ENCODE data around the gene ADARB2. TPM values are rescaled to one million over a fixed set of nuclear protein-coding genes. Genes with fewer than 3 reads are reported as not detected.
"Not testable (repeated sequence)": the region's sequence is repeated elsewhere in the genome, so short reads cannot be mapped to it uniquely, and the experiment has no call there.

Gene ADARB2
- total RNA-seq, 1 donor from 2014 or later = 0.06 TPM

DNA sequence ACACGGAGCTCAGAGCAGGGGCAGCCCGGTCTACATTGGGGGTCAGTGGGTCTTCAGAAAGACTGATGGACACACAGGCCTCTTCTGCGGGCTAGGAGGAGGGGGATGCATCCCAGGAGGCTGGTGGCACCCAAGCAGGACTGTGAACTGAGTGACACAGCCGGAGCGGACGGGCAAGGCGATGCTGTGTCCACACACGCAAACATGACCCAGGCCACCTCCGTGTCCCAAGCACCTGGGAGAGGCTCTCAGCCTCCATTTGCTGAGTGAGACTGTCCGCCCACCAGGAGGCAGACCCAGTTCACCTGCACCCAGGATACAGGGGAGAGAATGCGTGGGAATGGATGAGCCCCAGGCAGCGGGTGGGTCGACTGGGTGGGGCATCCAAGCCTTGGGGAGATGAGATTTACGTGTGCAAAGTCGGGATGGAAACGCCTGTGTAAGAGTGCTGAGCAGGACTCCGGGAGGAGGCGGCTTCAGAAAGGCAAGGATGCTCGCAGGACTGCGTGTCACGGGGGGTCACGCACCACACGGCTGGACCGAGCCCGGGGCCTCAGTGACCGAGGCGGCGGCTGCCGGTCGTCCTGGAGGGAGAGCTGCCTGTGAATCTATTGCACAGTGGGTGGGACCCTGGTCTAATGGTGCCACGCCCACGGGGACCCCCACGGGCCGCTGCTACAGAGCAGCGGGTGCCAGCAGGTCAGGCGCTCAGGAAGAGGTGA, 262.8 kb downstream of the ADARB2 start:
- DNase-seq (ENCODE audit: low spot score) = no peak

DNA sequence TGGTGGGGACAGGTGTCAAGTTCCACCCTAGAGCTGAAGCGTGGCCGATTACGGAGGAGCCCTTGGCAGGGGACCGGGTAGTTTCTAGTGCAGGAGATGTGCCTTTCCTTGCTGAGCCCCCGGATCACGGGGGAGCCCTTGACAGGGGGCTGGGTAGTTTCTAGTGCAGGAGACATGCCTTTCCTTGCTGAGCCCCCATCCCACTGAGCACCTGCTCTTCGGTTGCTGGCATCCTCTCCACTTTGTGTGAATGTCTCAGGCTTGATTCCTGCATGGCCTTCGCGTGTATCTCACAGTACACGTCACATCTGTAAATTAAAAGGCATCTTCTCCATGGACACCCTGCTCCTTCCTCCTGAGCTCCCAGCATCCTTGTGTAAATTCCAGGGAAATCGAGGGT, 263.5 kb downstream of the ADARB2 start:
- no peak for DNase-seq (ENCODE audit: low spot score)

DNA sequence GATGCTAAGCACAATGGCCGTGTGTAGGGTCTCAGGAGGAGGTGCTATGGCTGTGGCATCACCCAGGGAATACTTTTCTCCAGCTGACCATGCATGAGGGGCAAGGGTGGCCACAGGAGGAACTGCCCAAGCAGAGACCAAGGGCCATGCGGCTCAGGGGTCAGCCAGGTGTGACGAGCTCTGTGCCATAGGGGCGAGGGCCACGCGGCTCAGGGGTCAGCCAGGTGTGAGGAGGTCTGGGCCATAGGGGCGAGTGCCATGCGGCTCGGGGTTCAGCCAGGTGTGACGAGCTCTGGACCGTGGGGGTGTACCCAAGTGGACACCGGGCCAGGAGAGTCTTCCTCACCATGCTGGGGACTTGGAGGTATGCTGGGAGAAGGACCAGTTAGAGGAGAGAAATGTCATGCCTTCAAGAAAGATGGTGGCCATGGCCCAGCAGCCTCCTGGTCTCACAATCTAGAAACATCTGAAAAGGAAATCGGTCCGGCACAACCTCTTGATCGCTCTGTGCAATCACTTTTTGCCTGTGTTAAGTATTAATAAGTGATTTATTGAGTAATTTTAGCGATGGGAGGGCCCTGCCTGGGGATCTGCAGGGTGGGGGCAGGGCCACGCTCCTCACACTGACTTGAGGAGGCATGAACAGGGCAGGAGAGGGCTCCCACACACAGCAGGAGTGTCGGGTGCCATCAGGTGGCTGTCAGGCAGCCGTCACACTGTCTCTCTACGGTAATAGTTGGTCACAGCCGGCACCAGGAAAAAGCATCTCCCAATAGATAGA, 265.0 kb downstream of the ADARB2 start:
- DNase-seq (ENCODE audit: low spot score) = no peak

DNA sequence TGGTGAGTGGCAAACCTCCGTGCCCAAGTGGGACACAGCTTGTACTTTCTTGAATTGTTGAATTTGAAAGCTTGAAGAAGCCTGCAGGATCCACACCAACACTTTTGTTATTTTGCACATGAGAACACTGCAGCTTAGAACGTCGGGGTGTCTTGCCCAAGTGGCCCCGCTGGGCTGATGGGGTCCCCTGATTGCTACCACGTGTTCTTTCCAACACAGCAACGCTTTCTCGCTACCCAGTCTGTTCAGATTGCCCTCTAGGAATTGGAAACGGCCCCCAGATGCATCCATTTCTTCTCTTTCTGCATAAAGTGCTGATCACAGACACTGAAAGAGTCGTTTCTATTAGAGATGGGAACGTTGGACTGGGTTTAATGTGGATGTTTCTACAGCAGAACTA, 268.5 kb downstream of the ADARB2 start:
- no peak for DNase-seq (ENCODE audit: low spot score)

DNA sequence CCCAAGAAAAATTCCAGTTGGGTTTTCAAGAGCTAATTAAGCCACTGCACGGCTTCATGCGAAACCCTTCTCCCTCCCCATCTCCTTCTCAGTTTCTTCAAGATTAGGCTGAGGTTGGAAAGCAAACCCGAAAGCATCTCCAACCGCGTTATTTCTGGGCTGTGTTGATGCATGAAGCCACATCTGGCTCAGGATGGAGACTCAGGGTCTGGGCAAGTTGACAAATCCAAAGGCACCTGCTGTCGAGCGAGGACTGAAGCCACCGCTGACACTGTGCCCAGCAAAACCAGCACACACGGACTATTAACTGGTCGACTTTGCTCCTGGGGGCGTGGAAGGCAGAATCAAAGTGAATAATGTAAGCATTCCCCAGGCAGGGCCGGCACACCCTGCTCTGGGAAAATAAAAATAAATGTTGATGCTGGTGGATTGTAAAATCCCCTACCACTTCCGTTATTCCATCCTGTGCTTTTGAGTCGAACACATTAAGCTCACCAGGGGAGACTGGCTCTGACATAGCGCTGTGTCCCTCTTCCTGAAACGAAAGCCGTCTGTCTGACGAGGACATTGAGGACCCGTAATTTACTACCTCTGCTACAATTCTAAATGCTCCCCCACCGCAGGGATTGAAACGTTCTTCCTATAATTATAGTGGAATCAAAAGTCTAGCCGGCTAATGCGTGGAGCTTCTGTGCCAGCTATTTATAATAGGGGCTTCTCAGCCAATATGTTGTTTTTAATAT, 269.8 kb downstream of the ADARB2 start:
- no peak for DNase-seq (ENCODE audit: low spot score)

DNA sequence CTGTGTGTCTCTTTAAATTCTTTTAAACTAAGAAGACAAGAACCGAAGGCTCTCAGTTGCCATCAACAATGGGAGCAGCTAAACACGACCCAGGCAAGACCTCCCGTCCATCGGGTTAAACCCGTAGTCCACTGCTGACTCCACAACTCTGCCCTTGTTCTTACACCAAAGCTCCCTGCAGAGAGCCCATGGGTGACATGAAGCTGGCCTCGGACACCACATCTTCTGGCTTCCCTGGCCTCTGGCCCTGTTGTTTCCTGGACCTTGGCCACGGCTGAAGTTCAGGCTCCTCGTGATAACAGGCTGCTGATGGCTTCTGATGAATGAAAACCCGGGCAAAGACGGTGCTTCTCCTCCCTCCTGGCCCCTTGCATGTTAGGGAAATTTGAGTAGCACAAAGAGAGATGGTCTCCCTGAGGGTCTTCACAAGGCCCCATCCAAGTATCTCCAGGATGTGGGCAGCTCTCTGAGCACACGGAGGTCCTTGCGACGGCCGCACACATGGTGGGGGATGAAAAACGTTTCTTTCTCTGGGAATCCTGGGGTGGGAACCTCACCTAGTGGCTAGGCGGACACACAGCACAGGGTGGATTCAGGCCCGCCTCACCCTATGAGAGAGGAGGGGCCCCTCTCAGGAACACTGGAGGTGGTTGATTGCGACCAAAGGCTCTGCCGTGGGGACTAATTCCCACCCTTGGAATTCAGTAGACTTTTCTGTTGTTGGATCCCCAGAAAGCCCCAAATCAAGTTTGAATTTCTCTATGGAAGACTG, 271.1 kb downstream of the ADARB2 start:
- DNase-seq (ENCODE audit: low spot score) = no peak

DNA sequence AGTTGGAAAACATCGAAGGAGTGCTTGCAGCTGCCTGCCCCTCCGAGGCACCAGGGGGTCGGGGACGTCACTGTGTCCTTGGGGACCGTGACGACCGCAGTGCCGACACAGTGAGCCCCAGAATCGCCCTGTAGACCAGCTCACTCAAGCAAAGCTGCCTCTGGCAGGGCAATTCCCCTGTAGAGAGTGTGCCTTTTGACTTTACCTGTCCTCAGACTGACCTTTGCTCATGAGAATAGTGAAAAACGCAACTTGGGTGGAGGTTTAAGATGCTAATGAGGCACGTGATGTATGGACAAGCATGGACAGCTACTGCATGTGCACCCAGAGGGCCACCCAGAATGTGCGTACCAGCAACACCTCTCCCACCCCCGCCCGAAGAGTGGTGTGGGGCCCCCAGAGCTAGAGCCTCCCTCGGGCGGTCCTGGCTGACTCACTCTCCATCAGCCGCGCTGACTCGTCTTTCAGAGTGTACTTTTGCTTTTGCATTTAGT, 271.9 kb downstream of the ADARB2 start:
- DNase-seq (ENCODE audit: low spot score) = no peak

DNA sequence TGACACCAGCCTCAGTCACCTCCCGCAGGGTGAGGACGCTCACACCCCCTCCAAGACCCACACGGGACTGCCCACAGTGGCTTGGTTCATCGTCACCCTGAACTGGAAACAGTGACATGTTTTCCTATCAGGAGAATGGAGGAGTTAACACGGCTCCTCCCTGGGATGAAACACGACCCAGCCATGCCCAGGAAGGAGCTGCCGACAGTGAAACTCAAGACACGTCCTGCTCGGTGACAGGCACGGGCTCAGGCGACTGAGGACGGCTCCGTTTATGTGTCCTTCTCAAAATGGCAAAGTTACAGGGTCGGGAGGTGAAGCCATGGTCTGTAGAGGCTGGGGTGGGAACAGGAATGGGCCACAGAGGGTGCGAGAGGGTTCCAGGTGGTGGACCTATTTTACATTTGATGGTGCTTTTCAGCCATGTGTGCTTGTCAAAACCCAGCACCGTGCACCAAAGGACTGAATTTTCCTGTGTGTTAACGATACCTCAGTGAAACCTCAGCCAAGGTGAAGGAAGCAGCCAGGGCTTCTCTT, 272.4 kb downstream of the ADARB2 start:
- no peak for DNase-seq (ENCODE audit: low spot score)

DNA sequence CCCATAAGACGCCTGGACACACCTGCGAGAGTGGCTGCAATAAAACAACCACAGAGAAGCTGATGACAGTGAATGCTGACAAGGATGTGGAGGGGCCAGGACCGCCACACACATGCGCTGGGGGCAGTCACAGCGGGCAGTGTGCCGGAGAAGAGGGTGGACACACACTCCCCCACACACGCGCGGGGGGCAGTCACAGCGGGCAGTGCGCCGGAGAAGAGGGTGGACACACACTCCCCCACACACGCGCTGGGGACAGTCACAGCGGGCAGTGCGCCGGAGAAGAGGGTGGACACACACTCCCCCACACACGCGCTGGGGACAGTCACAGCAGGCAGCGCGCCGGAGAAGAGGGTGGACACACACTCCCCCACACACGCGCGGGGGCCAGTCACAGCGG, 273.4 kb downstream of the ADARB2 start:
- DNase-seq (ENCODE audit: low spot score) = not testable (repeated sequence)

DNA sequence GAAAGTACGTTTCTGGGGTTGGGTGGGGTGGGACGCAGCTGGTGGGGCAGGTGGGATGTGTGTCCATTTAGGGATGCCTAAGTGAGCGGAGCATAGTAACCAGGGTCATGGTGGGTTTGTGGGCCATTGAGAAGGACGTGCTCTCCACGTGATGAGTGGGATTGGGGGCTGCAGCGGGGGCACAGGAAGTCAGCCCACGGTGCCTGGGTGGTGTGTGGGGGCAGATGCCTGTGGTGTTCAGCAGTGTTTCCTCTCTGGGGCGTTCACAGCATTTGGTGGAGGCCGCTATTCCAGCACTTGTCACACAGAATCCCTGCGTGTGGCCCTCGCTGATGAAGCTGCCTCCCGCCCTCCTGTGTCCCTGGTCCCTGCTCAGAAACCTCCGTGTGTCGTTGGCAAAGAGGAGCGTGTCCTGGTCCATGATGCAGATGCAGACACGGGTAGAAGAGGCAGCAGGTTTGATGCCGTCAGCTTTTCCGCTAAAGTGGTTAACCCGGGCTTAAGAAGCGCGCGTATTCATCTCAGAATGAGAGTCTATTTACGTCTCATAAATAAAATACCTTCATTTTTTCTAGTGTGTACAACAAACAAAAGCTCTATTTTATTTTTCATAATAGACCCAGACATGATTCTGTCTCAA, 274.2 kb downstream of the ADARB2 start:
- DNase-seq (ENCODE audit: low spot score) = no peak

DNA sequence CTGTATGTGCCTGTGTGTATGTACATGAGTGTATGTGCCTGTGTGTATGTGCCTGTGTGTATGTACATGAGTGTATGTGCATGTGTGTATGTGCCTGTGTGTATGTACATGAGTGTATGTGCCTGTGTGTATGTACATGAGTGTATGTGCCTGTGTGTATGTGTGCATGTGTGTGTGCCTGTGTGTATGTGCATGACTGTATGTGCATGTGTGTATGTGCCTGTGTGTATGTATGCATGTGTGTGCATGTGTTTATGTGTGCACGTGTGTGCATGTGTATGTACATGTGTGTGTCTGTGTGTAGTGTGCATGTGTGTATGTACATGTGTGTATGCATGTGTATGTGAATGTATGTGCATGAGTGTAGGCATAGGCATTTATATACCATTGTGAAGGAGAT, 274.8 kb downstream of the ADARB2 start:
- no peak for DNase-seq (ENCODE audit: low spot score)

DNA sequence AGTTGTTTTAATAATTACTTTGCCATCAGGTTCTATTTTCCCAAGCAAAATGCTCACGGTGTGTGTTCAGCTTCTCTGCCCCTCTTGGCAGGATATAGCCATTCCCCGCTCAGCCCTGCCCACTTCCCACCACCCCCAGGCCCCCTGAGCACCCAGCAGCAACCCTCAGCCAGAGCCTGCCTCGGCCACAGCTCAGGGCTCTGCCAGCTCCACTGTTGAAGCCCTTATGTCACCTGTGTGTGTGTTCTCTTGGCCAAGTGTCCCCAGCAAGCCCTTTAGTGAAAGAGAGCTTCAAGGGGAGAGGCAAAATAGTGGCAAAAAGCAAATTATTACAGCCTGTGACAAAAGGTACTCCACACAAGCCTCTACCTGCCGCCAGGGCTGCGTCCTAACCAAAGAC, 275.3 kb downstream of the ADARB2 start:
- no peak for DNase-seq (ENCODE audit: low spot score)

DNA sequence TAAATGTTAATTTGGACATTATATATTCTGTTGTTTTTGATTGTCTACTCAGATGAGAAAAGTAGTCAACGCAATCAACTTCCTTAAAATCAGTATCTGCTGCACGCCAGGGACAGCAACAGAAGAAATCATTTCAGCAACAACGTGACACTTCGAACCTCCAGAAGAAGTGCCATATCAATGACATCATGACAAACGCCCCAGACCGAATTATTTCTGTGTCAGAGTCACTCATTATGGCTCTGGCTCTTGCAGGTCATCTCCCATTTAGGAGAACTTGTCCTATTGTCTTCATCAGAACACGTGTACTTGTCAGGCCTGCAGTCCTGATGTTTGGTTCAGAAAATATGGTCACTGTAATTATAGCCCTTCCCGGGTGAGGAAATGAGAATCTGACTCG, 276.3 kb downstream of the ADARB2 start:
- DNase-seq (ENCODE audit: low spot score) = no peak

DNA sequence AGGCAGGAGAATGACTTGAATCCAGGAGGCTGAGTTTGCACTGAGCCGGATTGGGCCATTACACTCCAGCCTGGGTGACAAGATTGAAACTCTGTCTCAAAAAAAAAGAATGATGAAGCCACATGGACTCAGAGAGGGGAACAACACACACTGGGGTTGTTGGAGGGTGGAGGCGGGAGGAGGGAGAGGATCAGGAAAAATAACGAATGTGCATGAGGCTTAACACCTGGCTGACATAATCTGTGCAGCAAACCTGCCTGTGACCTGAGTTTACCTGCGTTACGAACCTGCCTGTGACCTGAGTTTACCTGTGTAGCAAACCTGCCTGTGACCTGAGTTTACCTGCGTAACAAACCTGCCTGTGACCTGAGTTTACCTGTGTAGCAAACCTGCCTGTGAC, 277.7 kb downstream of the ADARB2 start:
- DNase-seq (ENCODE audit: low spot score) = not testable (repeated sequence)

DNA sequence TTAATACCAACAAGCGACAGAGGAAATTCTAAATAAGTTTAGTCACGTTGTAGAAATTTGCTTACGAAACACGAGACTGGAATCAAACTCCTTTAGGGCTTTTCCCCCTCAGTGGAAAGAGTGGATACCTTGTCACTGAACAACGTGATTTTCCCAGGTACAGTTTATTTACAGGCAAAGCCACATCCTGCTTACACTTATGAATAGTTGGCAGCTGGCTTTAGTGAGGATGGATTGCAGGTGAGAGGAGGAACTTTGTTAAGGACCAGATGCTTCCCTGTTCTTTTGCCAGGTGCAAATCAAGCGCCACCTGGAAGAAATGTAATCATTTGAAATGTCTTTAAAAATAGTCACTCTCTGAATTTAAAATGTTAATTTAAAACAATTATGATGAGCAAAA, 282.4 kb downstream of the ADARB2 start:
- no peak for DNase-seq (ENCODE audit: low spot score)

DNA sequence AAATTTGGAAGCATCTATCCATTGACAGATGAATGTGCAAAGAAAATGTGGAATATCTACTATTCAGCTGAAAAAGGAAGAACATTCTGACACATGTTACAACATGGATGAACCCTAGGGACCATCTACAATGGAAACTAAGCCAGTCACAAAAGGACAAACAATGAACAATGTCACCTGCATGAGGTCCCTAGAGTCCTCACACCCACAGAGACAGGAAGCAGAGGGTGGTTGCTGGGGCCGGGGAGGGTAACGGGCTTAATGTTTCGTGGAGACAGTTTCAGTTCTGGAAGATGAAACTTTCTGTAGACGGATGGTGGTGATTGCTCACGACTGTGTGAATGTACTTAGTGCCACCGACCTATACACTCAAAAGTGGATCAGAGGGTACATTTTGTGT, 282.9 kb downstream of the ADARB2 start:
- DNase-seq (ENCODE audit: low spot score) = no peak

DNA sequence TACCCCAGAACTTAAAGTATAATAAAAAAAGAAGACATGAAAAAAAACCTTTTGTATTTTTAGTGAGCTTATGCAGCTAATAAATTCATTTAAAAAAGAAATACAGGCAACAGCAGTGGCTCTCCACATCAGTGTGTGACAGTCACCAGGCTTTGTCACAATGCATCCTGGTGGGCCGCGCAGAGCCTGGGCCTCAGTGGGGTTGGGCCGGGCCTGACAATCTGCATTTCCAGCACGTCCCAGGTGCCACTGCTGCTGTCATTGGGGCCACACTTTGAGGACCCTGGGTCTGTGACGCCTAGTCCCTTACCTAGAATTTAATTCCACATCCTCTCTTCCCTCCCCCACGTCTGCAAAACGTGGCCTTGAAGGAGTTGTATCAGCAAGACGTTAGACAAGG, 284.5 kb downstream of the ADARB2 start:
- DNase-seq (ENCODE audit: low spot score) = no peak

DNA sequence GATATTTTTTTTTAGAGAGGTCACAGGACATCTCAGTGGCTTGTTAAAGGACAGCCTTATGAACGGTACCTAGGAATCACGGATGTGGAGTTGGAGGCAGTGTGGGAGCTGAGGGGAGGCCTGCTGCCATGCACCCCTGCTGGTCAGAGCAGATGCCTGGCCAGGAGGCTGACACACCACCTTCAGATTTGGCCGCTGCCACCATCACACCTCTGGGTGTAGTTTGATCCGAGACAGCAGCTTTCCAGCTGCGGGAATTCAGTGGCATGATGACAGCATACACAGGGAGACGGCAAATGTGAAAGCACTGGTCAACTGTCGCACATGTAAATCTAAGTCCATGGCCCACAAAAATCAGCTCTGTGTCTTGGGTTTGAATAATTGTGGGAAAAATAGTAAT, 285.4 kb downstream of the ADARB2 start:
- DNase-seq (ENCODE audit: low spot score) = no peak

DNA sequence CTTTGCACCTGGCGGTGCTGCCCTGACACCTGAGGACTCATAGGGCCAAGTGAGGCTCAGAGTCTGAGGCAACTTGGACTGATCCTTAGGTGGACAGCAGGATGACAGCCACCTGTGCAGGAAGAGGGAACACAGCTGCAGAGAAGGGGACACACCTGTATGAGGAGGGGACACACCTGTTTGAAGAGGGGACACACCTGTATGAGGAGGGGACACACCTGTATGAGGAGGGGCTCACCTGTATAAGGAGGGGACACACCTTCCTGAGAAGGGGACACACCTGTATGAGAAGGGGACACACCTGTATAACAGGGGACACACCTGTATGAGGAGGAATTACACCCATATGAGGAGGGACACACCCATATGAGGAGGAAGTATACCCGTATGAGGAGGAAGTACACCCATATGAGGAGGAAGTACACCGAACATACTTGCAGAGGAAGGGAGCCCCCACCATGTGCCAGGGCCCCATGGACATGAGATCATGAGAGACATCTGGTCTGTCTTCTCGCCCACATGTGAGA, 285.9 kb downstream of the ADARB2 start:
- DNase-seq (ENCODE audit: low spot score) = no peak

DNA sequence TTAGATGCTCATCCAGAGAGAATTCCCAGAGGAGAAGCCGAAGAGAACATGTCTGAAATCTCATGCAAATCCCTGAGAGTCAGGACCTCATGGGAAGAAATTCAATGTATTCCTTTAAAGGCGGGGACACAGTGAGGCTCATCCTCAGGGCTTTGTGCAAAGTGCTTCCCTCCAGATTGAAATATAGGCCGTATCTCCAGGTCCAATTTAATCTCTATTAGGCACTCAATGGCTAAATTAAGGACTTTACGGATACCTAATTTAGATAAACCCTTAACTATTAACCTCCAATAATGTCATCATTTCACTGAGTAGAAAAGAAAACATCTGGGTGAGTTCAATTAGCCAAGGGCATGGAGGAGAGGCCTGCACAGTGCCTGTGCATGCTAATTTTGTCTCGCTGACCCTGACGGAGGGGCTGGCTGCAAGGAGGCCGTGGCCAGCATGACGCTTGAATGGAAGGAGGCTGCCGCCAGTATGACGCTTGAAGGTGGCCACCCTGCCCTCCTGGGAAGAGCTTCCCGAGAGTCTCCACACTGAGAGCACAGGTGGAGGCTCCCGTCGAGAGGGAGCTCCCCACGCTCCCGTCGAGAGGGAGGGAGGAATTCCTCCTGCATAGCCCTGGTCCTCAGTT, 287.6 kb downstream of the ADARB2 start:
- DNase-seq (ENCODE audit: low spot score) = no peak

Measured in mesenteric fat pad (tissue), 1 donor.